Measurements from ENCODE around the gene SPATS2L. TPM values are rescaled to one million over a fixed set of nuclear protein-coding genes. Genes with fewer than 3 reads are reported as not detected.

Gene SPATS2L
- total RNA-seq, 1 donor from 2014 or later, result 51.0 TPM

DNA sequence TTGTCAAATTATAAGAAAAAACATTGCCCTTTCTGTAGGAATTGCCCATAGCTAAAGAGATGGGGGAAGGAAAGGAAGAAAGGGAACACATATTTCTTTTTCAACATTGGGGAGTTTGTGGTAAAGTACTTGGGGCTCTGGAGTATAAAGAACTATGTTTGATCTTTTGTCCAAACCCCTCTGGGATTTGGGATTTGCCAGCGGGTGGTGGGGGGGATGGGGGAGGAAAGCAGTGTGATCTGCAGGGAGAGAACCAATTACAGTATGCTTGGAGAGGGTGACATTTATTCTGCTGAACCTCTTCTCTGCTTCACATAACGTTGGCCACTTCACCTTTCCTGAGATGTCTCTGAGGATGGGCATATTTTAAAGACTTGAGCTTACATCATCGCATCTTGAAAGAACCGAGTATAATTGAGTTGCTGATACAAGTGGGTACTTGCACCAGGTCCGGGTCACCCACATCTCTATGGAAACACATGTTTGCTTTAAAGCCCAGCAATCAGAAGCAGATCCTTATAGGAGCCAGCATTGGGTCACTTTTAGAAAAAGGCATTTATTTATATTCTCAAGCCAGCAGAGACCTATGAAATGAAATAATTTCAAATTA lies 73.1 kb downstream of the SPATS2L start:
- no peak for ATAC-seq

DNA sequence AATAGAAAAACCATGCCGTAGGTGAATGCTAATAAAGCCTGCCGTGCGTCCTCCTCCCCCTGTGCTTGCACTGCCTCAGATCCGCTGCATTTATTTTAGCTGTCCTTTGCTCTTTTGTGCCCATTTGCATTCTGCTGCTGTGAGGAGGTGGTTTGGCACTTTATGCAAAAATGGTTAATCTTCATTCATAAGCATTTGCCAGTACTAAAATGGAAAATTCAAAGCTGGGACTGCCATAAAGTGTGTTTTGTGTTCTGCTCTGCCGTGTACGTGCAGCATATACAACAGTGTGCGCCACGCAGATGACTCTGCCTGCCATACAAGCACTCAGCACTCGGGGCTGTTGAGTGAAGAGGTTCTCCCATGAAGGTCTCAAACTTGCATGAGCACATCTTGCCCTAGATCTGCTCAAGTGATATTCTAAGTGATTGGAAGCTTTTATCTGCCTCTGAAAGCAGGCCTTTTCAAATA lies 73.6 kb downstream of the SPATS2L start:
- ATAC-seq, result no peak

DNA sequence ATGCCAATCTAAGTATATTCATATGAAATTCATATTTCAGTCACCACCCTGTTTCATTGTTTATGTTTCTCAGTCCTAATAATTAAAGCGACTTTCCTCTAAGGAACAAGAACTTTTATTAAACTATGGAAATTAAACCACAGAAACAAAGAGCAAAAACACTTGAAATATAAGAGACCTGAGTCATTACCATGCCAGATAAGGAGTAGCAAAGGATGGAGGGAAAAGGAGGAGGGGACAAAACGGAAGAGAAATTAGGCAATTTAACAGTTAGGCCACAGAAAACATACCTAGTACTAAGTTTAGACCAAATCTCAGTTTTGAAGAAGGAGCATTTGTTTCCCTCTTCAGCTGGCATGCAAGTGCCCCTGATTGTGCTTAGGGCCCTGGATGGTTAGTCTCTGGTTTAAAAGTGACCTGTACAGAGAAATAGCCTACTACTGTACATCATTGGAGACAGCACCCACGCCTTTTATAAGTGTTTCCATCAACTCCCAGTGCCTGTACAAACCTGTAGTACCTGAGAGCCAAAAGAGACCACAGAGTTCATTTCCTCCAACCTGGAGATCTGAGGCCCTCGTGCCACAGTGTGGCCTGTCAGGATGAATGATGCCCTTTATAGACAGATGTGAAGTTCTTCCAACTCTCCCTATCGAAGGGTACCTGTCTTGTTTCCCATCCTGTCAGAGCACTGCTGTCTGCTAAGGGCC lies 74.5 kb downstream of the SPATS2L start:
- ATAC-seq, result no peak

DNA sequence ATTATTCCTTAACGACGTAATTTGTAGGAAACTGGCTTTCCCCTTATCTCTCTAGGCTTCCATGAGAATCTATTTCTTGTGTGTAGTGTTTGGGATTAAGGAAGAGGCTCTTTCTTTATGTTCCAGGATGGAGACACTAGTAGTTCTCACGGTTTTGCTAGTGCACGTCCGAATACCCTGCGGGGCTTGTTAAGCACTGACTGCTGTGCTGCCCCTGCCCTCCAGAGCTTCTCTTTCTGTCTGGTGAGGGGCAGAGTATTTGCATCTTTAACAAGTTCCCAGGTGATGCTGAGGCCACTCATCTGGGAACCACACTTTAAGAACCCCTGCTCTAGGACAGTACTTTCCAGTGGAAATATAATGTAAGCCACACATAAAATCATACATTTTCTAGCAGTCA lies 76.4 kb downstream of the SPATS2L start:
- ATAC-seq, result no peak

DNA sequence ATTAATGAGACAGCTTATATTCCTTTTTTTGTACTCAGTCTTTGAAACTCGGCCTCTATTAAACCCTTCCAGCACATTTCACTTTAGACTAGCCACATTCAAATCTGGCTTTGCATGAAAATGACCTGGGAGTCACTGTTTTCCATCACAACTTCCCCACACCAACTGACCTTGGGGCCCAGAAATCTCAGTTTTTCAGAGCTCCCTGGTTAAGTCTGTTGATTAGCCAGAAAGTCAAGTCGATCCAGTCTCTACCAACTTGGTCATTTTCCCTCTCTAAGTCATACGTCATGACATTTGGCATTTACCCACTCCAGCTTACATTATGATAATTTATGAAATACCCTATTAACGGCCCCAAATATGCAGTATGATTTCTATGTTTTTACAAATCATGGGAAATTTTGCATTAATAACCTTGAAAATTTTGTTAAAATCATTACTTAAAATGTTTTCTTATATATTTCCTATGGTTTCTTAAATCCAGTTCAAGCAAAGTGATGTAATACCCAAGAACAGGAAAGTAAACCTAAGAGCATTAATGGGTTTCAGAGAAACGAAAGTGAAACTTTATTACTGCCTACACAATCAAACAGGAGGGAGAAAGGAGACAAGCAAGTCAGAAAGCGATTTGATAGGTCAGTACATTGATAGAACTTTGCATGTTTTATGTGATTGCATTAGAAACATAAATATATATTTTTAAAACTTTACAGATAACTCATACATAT lies 77.1 kb downstream of the SPATS2L start:
- peak; percentile 80 for ATAC-seq

DNA sequence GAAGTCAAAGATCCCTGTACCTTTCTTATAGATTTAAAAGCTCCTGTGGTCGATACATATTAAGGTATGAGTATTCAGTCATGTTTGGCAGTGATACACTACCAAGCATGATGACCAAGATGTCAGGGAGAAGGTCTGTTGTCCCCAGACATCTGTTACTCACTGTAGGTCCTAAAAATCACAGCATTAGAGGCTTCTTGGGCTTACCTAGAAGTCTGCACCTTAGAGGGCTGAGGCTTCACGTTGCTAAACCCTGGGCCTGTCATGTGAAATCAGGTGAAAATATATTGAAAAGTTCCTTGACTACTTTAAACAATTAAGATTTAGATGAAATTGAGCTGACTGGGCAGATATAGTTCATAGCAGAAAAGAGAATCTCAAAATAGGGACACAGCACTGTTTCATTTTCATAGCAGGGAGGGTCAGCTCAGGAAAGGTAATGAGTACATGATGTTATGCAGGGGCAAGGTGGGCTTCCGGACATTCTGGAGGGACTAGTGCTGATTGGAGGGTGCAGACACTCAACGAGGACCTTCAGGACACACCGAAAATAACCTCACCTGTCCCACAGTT lies 78.7 kb downstream of the SPATS2L start:
- ATAC-seq, result no peak

DNA sequence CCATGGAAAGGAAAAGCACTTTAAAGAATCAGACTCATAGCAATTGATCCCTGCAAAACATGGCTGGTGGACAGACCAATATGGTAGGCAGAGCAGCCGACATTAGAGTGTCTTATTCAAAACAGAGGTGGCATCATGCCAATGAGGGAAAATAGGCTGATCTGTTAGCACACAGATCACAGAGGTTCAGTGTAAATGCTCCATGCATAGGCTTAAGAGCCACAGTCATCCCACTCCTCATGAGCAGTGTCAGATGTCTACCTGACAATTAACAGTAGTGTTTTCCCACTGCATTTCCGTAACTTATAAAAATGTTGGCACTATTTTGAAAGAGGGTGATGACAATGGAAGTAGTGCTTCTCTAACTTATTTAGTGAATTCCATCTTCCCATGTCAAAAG lies 86.7 kb downstream of the SPATS2L start:
- no peak for ATAC-seq

DNA sequence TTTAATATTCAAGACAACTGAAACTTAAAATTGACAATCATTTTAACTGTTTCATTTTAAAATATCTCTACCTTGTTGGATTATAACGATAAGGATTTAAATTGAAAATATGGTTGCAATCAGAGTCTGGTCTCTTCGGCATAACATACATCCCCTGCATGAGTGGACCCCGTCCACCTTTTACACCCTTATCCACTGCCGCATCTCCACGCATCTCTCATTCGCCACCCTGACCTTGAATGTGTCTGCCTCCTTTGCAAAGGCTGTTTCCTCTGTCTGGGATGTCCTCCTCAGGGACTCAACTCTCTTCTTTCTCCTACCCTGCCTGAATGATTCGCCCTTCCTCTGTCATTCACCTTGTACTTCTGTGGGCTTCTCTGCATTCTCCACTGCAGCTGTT lies 87.6 kb downstream of the SPATS2L start:
- no peak for ATAC-seq

DNA sequence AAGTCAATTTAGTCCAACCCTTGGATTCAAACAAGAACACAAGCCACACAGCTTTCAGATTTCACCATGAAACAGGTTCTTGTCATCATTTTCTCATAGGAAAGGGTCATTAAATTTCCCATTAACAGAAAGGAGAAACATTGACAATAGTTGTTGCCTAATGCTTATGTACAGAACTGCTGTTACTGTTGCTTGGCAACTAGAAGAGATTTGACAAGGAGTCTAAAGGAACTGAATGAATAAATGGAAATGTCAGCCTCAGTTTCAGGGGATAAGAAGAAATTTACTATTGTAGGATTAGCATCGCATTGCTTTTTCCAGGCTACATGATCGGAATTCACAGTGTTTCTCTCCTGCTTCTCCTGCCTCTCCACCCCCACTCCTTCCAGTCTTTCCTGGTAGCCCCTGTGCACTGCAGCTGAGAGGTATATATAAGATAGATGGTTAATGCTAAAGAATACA lies 90.3 kb downstream of the SPATS2L start:
- ATAC-seq, result no peak

DNA sequence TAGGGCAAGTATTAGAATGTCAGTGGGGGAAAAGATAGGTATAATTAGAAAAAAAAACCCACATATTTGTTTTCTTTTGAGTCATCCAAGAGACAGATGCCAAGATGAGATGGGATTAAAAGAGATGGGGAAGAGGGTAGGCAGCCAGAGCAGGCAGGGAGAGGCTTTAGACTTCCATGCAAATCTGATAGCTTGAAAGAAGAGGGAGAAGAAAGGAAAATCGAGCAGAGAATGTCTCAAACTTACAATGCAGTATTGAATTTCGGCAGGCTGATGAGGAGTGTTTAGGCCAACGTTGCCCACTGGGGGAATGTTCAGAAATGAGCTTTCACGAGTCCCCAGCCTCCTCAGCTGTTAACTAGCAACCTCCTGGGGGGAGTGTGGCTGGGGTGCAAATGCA lies 91.3 kb downstream of the SPATS2L start:
- no peak for ATAC-seq

DNA sequence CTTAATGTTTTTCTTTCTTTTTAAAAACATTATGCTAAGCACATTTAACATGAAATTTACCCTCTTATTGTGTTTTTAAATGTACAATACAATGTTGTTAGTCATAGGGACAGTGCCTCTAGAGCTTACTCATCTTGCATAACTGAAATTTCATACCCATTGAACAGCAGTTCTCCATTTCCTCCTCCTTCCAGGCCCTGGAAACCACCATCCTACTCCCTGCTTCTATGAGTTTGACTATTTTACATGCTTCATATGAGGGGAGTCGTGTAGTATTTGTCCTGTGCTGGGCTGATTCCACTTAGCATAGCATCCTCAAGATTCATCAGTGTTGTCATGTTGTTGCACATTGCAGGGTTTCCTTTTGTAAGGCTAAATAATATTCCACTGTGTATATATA lies 92.6 kb downstream of the SPATS2L start:
- peak; percentile 52 for ATAC-seq

DNA sequence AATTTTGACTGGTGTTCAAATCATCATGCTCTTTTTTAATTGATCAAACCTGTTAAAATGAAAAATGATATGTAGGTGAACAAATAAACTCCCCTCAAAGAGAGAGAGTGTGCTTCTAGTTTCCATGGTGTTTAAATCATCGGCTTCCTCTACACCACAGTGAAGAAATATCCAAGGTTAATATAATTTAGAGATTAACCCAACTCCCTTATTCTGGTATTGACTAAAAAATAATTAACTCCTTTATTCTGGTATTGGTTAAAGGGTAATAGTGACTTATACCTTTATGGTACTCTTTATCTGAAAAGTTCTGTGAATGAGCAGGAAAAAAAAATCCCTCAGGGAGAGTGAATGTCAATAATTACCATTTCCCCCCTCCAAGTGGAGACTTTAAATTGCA lies 93.1 kb downstream of the SPATS2L start:
- no peak for ATAC-seq

DNA sequence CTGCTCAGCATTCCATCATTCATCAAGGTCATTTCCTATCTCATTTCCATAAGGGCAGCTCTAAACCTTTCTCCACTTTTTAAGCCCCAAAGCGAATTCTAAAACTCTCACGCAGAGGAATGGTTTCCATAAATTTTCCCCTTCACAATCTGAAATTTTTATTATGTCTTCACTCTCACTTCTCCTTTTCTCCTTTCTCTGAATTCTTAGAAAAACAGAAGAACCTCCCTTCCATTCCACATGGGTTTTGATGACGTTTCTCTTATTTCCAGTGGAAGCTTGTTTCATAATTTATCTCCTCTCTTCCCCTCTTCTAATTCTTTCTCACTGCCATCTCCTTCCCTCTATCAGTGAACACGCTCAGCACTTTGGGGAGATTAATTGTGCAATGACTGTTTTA lies 97.3 kb downstream of the SPATS2L start:
- ATAC-seq, result no peak

DNA sequence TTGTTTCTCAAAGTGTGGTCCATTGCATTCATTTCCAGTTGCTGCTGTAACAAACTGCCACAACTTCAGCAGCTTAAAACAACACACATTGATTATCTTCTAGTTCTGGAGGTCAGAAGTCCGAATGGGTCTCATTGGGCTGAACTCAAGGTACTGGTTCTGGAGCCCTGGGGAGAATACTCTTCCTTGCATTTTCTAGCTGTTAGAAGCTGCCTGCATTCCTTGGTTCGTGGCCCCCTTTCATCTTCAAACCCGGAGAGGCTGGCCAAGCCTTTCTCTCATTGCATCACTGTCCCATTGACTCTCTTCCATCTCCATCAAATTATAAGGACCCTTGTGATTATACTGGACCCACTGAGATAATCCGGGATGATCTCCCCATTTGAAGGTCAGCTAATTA lies 98.1 kb downstream of the SPATS2L start:
- ATAC-seq, result no peak

DNA sequence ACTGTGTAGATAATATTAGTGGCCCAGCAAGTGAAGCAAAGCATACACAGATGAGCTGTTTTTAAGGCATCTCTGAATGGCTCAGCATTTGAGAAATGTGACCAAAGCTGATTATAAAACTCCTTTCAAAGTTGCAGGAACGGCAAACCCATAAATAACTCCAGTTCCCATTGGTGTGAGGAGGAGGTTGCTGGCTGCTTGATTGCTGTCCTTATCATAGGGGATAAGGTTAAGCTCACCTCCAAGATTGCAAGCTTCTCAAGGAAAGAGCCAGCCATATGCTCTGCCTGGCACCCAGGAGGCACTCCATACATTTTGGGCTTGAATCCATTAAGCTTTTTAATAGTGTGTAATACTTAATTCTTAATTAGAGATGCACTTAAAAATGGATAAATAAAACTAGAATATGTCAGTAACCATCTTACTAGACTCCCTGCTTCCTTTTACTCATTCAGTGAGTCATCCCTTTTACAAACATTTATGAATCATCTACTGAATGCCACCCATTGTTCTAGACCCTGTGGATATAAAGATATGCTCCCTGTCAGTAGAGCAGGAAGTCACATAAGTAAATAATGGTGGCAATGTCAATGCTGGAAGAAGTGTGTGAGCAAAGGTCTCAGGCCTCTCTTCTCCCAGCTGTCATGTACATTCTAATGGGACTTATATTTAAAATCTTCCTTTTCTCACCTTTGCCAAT lies 99.3 kb downstream of the SPATS2L start:
- peak; percentile 96 for ATAC-seq

DNA sequence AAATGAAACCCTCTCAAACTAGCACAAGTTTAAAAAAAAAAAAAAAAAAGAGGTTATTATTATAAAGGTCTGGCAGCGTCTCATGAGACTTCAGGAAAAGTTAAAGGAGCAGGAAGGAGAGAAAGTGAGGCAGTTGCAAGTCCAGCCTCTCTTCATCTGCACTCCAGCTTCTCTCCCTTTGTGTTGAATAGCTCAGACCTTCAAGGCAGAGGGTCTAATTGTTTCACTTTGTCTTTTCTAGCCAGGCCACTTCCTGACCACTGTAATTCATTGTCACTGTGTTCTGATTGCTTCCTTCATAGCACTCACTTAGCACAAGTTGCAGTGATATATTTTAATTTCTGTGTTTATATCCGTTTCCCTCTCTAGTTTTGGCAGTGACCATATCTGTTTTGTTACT lies 99.9 kb downstream of the SPATS2L start:
- ATAC-seq, result no peak

DNA sequence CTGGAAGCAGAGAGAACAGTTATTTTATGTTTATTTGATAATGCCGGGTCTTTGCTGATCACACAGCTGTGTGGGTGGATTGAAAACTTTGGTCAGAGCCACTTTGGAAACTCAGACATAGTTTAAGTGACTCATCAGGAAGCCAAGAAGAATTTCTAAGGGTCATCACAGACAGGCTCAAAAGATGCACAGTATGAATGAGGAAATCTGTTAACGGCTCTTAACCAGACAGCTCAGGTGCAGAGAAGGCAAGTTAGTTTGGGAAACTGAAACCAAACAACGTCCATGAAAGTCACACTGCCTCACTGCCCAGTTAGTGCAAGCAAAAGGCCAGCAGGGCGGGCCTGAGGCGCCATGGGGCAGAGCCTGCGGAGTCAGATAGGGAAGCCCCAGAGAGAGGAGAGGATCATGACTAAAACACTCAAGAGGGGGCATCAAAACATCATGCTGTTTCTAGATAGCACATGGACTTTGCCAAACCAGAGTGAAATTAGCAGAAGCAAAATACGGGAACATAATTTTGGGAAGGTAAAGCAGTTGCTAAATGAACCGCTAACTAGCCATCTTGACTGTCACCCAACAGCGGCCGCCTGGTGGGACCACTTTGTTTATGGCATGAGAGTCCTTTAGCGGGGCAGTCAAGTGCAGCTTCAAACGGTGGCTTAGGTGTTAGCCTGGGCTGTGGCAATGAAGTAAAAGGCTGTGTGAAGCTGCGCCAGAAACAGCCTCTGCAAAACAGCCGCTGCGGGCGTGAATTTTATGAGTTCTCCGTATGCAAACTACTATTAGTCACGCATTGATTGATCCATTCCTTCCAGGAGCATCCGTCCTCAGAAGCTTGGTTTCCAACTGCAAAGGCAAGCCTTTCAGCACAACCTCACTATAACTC lies 102.2 kb downstream of the SPATS2L start:
- ATAC-seq, result no peak

DNA sequence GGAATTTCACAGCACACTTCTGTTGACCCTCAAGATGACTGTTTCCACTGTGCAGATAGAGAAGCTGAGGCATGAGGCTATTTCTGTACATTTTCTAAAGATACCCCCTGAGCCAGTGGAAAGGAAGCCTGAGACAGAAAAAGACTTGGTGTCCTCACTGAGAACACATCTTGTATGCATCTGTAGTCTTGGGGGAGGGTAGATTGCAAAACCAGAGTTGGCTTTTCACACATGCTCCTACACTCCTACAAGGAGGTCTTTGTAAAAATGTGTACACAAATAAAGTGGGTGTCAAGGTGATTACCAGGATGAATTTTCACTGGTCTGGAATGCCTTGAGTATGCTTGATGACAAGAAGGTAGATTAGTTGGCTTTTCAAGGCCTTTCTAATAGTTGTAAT lies 105.3 kb downstream of the SPATS2L start:
- no peak for ATAC-seq

DNA sequence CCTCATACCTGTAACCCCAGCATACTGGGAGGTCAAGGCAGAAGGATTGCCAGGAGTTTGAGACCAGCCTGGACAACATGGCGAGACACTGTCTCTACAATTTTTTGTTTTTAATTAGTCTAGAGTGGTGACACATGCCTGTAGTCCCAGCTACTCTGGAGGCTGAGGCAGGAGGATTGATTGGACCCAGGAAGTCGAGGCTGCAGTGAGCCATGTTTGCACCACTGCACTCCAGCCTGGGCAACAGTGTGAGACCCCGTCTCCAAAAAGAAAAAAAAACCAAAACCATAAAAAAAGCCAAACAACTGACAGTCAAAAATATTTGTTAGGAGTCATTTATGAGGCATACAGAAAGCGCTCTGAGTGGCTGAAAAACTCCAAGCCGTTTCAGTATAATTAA lies 107.9 kb downstream of the SPATS2L start:
- no peak for ATAC-seq

DNA sequence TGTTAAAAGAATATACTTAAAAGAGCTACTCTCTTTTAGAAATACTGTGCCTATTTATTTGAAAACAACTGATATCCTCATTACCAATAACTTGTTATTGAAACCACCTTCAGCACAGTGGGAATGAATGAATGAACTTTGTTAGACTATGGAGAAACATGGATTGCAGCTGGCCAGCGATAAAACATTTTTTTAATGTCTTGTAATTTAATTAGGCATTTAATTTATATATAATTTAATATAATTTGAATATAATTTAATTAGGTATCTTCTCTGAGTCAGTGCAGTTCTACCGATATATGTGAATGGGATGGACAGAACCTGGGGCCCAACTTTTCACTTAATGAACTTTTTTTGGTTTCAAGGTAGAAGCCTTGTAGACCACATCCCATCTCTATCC lies 109.0 kb downstream of the SPATS2L start:
- no peak for ATAC-seq

DNA sequence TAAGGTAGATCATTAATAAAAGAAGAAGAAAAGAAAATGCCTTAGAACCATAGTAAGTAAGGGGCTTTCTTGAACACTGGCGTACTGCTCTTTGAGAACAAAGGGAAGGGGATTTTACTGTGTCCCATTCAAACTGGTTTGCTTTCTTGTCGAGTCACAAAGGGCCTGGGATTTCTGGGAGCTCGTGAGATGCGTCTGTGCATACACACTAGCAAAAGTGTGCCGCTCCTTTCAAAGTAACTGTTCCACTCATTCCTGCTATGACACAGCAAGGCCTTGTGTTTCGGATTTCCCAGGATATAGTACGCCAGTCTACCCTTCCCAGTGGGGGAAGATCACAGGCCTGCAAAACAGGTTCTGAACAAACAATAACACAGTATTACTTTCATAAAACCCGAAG lies 110.4 kb downstream of the SPATS2L start:
- ATAC-seq, result peak; percentile 81

DNA sequence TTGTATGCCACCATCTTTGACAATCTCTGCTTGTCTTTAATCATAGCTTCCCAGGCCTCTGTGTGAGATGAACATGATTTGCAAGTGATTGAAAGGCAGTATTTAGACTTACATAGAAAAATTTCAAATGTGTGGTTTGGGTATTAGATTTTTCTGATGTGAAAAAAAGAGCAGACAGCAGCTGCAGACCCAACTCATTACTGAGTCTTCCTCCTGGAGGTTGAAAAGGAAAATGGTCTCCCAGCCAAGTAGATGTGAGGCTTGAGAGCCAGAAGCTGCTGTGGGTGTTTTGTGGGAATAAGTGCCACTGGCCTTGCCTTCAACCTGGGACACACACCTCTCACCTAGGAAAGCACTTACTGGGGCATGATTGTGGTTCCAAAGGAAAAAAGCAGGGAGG lies 110.9 kb downstream of the SPATS2L start:
- ATAC-seq, result no peak
